HEK293 (cell line): Measurements from ENCODE around the gene ALPK3.

Experiments used
- CTCF ChIA-PET: fragments of 350-600 bp; formaldehyde crosslinking; extraction: SDS; loops from one replicate; lab custom pipeline; 2021; ENCODE audit warnings: antibody characterized with exemption; lab: Yijun Ruan, JAX
- POLR2A ChIA-PET: fragments of 300-600 bp; formaldehyde crosslinking; extraction: SDS; loops from one replicate; lab custom pipeline; 2020; ENCODE audit warnings: antibody characterized with exemption, inconsistent platforms; lab: Yijun Ruan, JAX
- H3K27ac ChIP-seq: fragments of 200-500 bp; sonication (Bioruptor generic); 2 replicates; pipeline ENCODE4 v1.5.1; 2014; ENCODE audit warnings: low read depth, low read length, control low read depth, inconsistent platforms; ENCODE audit errors: extremely low read depth
- H3K36me3 ChIP-seq, 2 experiments: fragments of 200-500 bp in 1 of 2; sonication (Bioruptor generic) in 1 of 2; 1 replicate in 1 of 2; 2 replicates in 1 of 2; pipeline ENCODE4 v1.5.1; 2014 to 2017; ENCODE audit warnings: inconsistent platforms in 2 of 2, low read length in 2 of 2; ENCODE audit not compliant: control insufficient read depth in 2 of 2, insufficient read depth in 1 of 2
- H3K4me1 ChIP-seq: fragments of 200-500 bp; sonication (Bioruptor generic); 2 replicates; pipeline ENCODE4 v1.5.1; 2014; ENCODE audit warnings: mild to moderate bottlenecking, low read length, inconsistent platforms; ENCODE audit not compliant: control insufficient read depth, insufficient read depth
- H3K4me3 ChIP-seq: 2 replicates; pipeline ENCODE4 v1.5.1; 2011; ENCODE audit warnings: low read depth, mild to moderate bottlenecking, control low read depth, low read length, moderate library complexity
- H3K9me3 ChIP-seq: fragments of 200-500 bp; sonication (Bioruptor generic); 2 replicates; pipeline ENCODE4 v1.5.1; 2014; ENCODE audit warnings: low read depth, low read length, inconsistent platforms; ENCODE audit not compliant: control insufficient read depth, insufficient read depth
- BCL11B ChIP-seq: fragments of 450-650 bp; formaldehyde crosslinking; IDR thresholded peaks from 2 replicates; pipeline ENCODE4 v1.5.1; 2016; ENCODE audit warnings: low read depth, missing biosample characterization, missing genetic modification characterization
- BCL6B ChIP-seq: fragments of 450-650 bp; formaldehyde crosslinking; IDR thresholded peaks from 2 replicates; pipeline ENCODE4 v1.5.1; 2017; ENCODE audit warnings: missing biosample characterization, missing genetic modification characterization
- GFI1B ChIP-seq: fragments of 450-650 bp; formaldehyde crosslinking; IDR thresholded peaks from 2 replicates; pipeline ENCODE4 v1.5.1; 2016; ENCODE audit warnings: missing biosample characterization, missing genetic modification characterization
- HOXA7 ChIP-seq: sonication (generic); formaldehyde crosslinking; IDR thresholded peaks from 2 replicates; pipeline ENCODE4 v1.8.1; 2022; ENCODE audit warnings: missing genetic modification reagents, borderline replicate concordance
- HOXC10 ChIP-seq: sonication (generic); formaldehyde crosslinking; IDR thresholded peaks from 2 replicates; pipeline ENCODE4 v1.8.1; 2023; ENCODE audit warnings: mild to moderate bottlenecking, missing genetic modification reagents
- MZF1 ChIP-seq: fragments of 450-650 bp; formaldehyde crosslinking; IDR thresholded peaks from 2 replicates; pipeline ENCODE4 v1.5.1; 2017; ENCODE audit warnings: missing biosample characterization, missing genetic modification characterization, borderline replicate concordance
- TRIM28 ChIP-seq: IDR thresholded peaks from 2 replicates; pipeline ENCODE4 v1.6.1; 2011; ENCODE audit warnings: low read length, control low read depth, borderline replicate concordance
- TSHZ1 ChIP-seq: fragments of 450-650 bp; formaldehyde crosslinking; IDR thresholded peaks from 2 replicates; pipeline ENCODE4 v1.5.1; 2016; ENCODE audit warnings: missing biosample characterization, missing genetic modification characterization, borderline replicate concordance
- ZBTB1 ChIP-seq: fragments of 450-650 bp; formaldehyde crosslinking; IDR thresholded peaks from 2 replicates; pipeline ENCODE4 v1.5.1; 2016; ENCODE audit warnings: missing biosample characterization, missing genetic modification characterization
- ZNF169 ChIP-seq: fragments of 450-650 bp; formaldehyde crosslinking; IDR thresholded peaks from 2 replicates; pipeline ENCODE4 v1.5.1; 2016; ENCODE audit warnings: missing biosample characterization, missing genetic modification characterization
- ZNF211 ChIP-seq: fragments of 450-650 bp; formaldehyde crosslinking; IDR thresholded peaks from 2 replicates; pipeline ENCODE4 v1.5.1; 2016; ENCODE audit warnings: low read depth, missing biosample characterization, missing genetic modification characterization
- ZNF23 ChIP-seq: fragments of 450-650 bp; formaldehyde crosslinking; IDR thresholded peaks from 2 replicates; pipeline ENCODE4 v1.5.1; 2016; ENCODE audit warnings: missing biosample characterization, missing genetic modification characterization, borderline replicate concordance
- ZNF560 ChIP-seq: fragments of 450-650 bp; formaldehyde crosslinking; IDR thresholded peaks from 2 replicates; pipeline ENCODE4 v1.5.1; 2017; ENCODE audit warnings: missing biosample characterization, missing genetic modification characterization, borderline replicate concordance
- ZNF629 ChIP-seq: fragments of 450-650 bp; formaldehyde crosslinking; IDR thresholded peaks from 2 replicates; pipeline ENCODE4 v1.5.1; 2017; ENCODE audit warnings: missing biosample characterization, missing genetic modification characterization
- ZNF639 ChIP-seq: fragments of 450-650 bp; formaldehyde crosslinking; IDR thresholded peaks from 2 replicates; pipeline ENCODE4 v1.5.1; 2016; ENCODE audit warnings: missing biosample characterization, missing genetic modification characterization
- ZNF645 ChIP-seq: fragments of 450-650 bp; formaldehyde crosslinking; IDR thresholded peaks from 2 replicates; pipeline ENCODE4; 2016; ENCODE audit warnings: missing biosample characterization, missing genetic modification characterization
- ZNF654 ChIP-seq: fragments of 450-650 bp; formaldehyde crosslinking; IDR thresholded peaks from 2 replicates; pipeline ENCODE4 v1.5.1; 2016; ENCODE audit warnings: low read depth, missing biosample characterization, missing genetic modification characterization
- ZNF704 ChIP-seq: fragments of 450-650 bp; formaldehyde crosslinking; IDR thresholded peaks from 2 replicates; pipeline ENCODE4 v1.5.1; 2016; ENCODE audit warnings: missing biosample characterization, missing genetic modification characterization
- ZSCAN16 ChIP-seq: fragments of 450-650 bp; formaldehyde crosslinking; IDR thresholded peaks from 2 replicates; pipeline ENCODE4 v1.5.1; 2016; ENCODE audit warnings: missing biosample characterization, missing genetic modification characterization
- ZSCAN18 ChIP-seq: fragments of 450-650 bp; formaldehyde crosslinking; IDR thresholded peaks from 2 replicates; pipeline ENCODE4 v1.5.1; 2016; ENCODE audit warnings: missing biosample characterization, missing genetic modification characterization

ALPK3 gene

GRCh38 chr15:84874981-84875699 is 58.0 kb downstream of the ALPK3 start:
- no peaks in the 10 kb centered on the region for H3K4me1 ChIP-seq
- CTCF ChIA-PET = interaction anchor here (1.2 kb wide), 2 partner anchors 30 to 53 kb away, joined by 3 to 4 read pairs; no protein-coding TSS in a partner anchor

GRCh38 chr15:84876269-84876668 is 59.1 kb downstream of the ALPK3 start:
- no peak overlapping the region for H3K27ac ChIP-seq
- no peak overlapping the region for H3K4me3 ChIP-seq
- H3K36me3 ChIP-seq = no peaks in the 10 kb centered on the region
- POLR2A ChIA-PET = interaction anchor here (0.7 kb wide), 1 partner anchor 48 kb away, joined by 3 read pairs; no protein-coding TSS in a partner anchor
- CTCF ChIA-PET = interaction anchor here (0.6 to 3.4 kb wide), 13 partner anchors 12 to 287 kb away, joined by 3 to 20 read pairs (median 5); no protein-coding TSS in a partner anchor
- no peaks in the 10 kb centered on the region for H3K4me1 ChIP-seq
- H3K9me3 ChIP-seq = no peaks in the 10 kb centered on the region
- TF ChIP-seq HOXC10 (CRISPR knock-in tag) (no peak), ZNF23 (tag by site-specific recombination) (no peak), ZBTB1 (tag by site-specific recombination) (no peak), TRIM28 (no peak), ZNF560 (tag by site-specific recombination) (no peak), ZSCAN18 (tag by site-specific recombination) (no peak), ZNF169 (tag by site-specific recombination) (no peak), ZNF629 (tag by site-specific recombination) (no peak), ZNF211 (no peak), TSHZ1 (tag by site-specific recombination) (no peak), ZNF704 (tag by site-specific recombination) (no peak), BCL11B (no peak), GFI1B (tag by site-specific recombination) (no peak), ZNF654 (tag by site-specific recombination) (no peak)

More at GRCh38 chr15:84874981-84875699, 58.0 kb downstream of the ALPK3 start:
- Histone ChIP-seq H3K27ac (no peak overlapping the region), H3K36me3 (no peaks in the 10 kb centered on the region), H3K4me3 (no peak overlapping the region)
- TF ChIP-seq ZSCAN16 = no peak
- no peak for TF ChIP-seq HOXA7 (CRISPR knock-in tag)
- TF ChIP-seq ZNF645 (tag by site-specific recombination) = no peak
- no peak for TF ChIP-seq BCL6B (tag by site-specific recombination)
- TF ChIP-seq MZF1 (tag by site-specific recombination) = no peak
- no peak for TF ChIP-seq ZNF639 (tag by site-specific recombination)
- TF ChIP-seq, all 188 proteins: peak for 0
- POLR2A ChIA-PET = no interaction called here
- H3K9me3 ChIP-seq = no peaks in the 10 kb centered on the region
